ENCODE data around the gene GPR141.

DNA sequence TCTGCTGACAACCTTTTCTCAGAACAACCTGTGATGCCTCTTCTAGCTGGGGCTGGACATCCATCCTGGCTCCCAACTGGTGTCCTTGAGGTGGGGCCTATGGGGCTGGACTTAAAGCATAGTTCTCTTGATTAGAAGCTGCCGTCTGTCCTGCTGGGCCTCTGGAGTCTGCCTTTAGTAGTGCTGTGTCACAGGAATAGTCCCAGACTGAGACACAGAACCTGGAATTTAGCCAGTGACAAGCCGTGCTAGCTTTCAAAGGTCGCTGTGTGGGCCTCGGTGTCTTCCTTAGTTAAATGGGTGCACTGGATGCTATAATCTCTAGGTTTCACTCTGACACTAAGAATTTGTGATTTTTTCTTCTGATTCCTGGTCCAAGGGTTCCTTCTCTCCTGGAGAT, 41.2 kb downstream of the GPR141 start:
- TF ChIP-seq POLR2A (IDR thresholded peaks at IDR 0.05; ENCODE audit: low read length), result no peak
- TF ChIP-seq GATA1 (IDR thresholded peaks at IDR 0.05; ENCODE audit: low read depth, low read length), result no peak

All from erythroblast (primary cell).